ENCODE results near the gene VPS8. TPM values are rescaled to one million over a fixed set of nuclear protein-coding genes. Genes with fewer than 3 reads are reported as not detected.

The VPS8 gene
- total RNA-seq, 2 donors from 2014 or later = 49.7 to 70.0 TPM

DNA sequence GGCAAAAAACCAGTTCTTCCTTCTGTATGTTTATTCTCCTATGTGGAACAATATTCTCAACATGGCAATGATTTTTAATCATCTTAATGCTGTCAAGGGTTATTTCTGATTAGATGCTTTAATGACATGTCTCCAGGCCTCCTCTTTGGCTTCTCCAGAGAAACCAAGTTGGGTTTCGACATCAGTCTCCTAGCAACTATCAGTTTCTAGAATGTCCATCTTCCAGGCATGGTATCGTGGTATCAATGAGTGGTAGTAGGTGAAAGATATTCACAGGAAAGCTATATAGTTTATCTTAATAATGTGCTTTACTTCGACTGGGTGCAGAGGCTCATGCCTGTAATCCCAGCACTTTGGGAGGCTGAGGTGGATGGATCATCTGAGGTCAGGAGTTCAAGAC is 212.4 kb downstream of the VPS8 start:
- TF ChIP-seq, protein P1, sequence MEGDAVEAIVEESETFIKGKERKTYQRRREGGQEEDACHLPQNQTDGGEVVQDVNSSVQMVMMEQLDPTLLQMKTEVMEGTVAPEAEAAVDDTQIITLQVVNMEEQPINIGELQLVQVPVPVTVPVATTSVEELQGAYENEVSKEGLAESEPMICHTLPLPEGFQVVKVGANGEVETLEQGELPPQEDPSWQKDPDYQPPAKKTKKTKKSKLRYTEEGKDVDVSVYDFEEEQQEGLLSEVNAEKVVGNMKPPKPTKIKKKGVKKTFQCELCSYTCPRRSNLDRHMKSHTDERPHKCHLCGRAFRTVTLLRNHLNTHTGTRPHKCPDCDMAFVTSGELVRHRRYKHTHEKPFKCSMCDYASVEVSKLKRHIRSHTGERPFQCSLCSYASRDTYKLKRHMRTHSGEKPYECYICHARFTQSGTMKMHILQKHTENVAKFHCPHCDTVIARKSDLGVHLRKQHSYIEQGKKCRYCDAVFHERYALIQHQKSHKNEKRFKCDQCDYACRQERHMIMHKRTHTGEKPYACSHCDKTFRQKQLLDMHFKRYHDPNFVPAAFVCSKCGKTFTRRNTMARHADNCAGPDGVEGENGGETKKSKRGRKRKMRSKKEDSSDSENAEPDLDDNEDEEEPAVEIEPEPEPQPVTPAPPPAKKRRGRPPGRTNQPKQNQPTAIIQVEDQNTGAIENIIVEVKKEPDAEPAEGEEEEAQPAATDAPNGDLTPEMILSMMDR (conservative IDR thresholded peaks at IDR 0.05) = no peak
- Mint-ChIP-seq H3K27me3 (ENCODE audit: insufficient read depth) (no peaks in the 10 kb centered on the region), H3K4me3 (no peak overlapping the region), H3K36me3 (ENCODE audit: low read depth) (peaks cover 38% of the 10 kb centered on the region), H3K27ac (no peak overlapping the region), H3K9me3 (peaks cover 19% of the 10 kb centered on the region), H3K4me1 (no peaks in the 10 kb centered on the region)
- Histone ChIP-seq H3K27me3 (ENCODE audit: control insufficient read depth, insufficient read depth, low read length, poor library complexity, severe bottlenecking) (no peaks in the 10 kb centered on the region), H3K36me3 (ENCODE audit: control insufficient read depth, insufficient read depth, low read length) (peaks cover 14% of the 10 kb centered on the region), H3K4me3 (ENCODE audit: low read length) (no peak overlapping the region), H3K9me3 (ENCODE audit: control insufficient read depth, low read length) (peaks cover 24% of the 10 kb centered on the region), H3K4me1 (ENCODE audit: control insufficient read depth, insufficient read depth, low read length) (no peaks in the 10 kb centered on the region), H3K9ac (ENCODE audit: extremely low read depth, low read length, poor library complexity, severe bottlenecking) (no peak overlapping the region), H3K27ac (ENCODE audit: low read depth, low read length) (no peak overlapping the region)
- no peak for DNase-seq
- WGBS, 2 experiments (ENCODE audit: insufficient coverage in 1 of 2, insufficient read length in 1 of 2) = 82 to 100% methylated on average over 1 to 3 of the region's 3 CpGs

DNA sequence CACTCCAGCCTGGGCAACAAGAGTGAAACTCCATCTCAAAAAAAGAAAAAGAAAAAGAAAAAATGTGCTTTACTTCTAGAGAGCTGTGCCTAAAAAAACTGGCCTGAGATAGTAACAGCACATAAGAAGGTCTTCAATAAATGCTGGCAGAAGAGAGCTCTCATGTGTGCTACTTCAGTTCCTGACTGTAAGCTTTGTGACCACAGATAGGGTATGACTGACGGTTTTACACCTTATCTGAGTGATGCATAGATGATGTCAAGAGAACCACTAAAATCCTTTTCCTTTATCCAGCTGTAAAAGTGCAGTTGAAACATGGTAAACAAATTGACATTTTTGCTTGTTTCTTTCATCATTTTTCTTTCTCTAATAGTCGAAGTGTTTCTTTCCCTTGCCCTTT is 213.0 kb downstream of the VPS8 start:
- Histone ChIP-seq H3K27ac (ENCODE audit: low read depth, low read length) (no peak overlapping the region), H3K9me3 (ENCODE audit: control insufficient read depth, low read length) (peaks cover 18% of the 10 kb centered on the region), H3K36me3 (ENCODE audit: control insufficient read depth, insufficient read depth, low read length) (peaks cover 14% of the 10 kb centered on the region), H3K9ac (ENCODE audit: extremely low read depth, low read length, poor library complexity, severe bottlenecking) (no peak overlapping the region), H3K27me3 (ENCODE audit: control insufficient read depth, insufficient read depth, low read length, poor library complexity, severe bottlenecking) (no peaks in the 10 kb centered on the region), H3K4me3 (ENCODE audit: low read length) (no peak overlapping the region), H3K4me1 (ENCODE audit: control insufficient read depth, insufficient read depth, low read length) (no peaks in the 10 kb centered on the region)
- Mint-ChIP-seq H3K9me3 (peaks cover 14% of the 10 kb centered on the region), H3K4me3 (no peak overlapping the region), H3K27me3 (ENCODE audit: insufficient read depth) (no peaks in the 10 kb centered on the region), H3K36me3 (ENCODE audit: low read depth) (peaks cover 37% of the 10 kb centered on the region), H3K4me1 (no peaks in the 10 kb centered on the region), H3K27ac (peak overlapping the region; percentile 6)
- TF ChIP-seq, protein P1 (conservative IDR thresholded peaks at IDR 0.05) = no peak
- 80 to 94% methylated on average over 2 of the region's 2 CpGs for WGBS, 2 experiments (ENCODE audit: insufficient coverage in 1 of 2, insufficient read length in 1 of 2)
- DNase-seq = no peak

DNA sequence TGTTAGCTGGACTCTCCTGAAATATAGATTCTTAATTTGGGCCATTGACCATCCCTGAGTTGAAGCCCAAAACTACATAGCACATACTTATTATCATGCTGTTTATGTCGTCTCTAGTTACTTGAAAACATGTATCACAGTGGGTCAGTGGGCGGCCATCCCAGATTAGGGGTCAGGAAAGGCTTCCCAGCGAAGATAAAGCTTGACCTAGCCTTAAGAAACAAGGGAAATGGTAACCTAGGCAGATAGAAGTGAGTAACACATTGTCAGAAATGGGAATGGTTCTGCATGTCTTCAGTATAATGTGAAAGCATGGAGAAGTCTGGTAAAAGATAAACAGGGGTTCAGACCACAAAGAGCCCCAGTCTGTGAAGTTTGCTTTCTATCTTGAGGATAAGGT is 216.2 kb downstream of the VPS8 start:
- Histone ChIP-seq H3K27me3 (ENCODE audit: control insufficient read depth, insufficient read depth, low read length, poor library complexity, severe bottlenecking) (no peaks in the 10 kb centered on the region), H3K4me1 (ENCODE audit: control insufficient read depth, insufficient read depth, low read length) (no peaks in the 10 kb centered on the region), H3K27ac (ENCODE audit: low read depth, low read length) (no peak overlapping the region), H3K36me3 (ENCODE audit: control insufficient read depth, insufficient read depth, low read length) (peaks cover 20% of the 10 kb centered on the region), H3K4me3 (ENCODE audit: low read length) (no peak overlapping the region), H3K9me3 (ENCODE audit: control insufficient read depth, low read length) (no peaks in the 10 kb centered on the region), H3K9ac (ENCODE audit: extremely low read depth, low read length, poor library complexity, severe bottlenecking) (no peak overlapping the region)
- Mint-ChIP-seq H3K4me1 (no peaks in the 10 kb centered on the region), H3K36me3 (ENCODE audit: low read depth) (peaks cover 48% of the 10 kb centered on the region), H3K4me3 (no peak overlapping the region), H3K9me3 (no peaks in the 10 kb centered on the region), H3K27ac (no peak overlapping the region), H3K27me3 (ENCODE audit: insufficient read depth) (no peaks in the 10 kb centered on the region)
- TF ChIP-seq, protein P1 (conservative IDR thresholded peaks at IDR 0.05) = no peak
- WGBS, 2 experiments (ENCODE audit: insufficient coverage in 1 of 2, insufficient read length in 1 of 2) = 91 to 96% methylated on average over 3 of the region's 3 CpGs
- DNase-seq = no peak
